Body of pancreas (tissue), 4 donors: ENCODE results near the gene AFF4.

Experiments used
- CTCF ChIP-seq, 7 experiments: fragments of 450-650 bp in 4 of 7; fragments of 200-600 bp in 3 of 7; sonication (generic) in 3 of 7; IDR thresholded peaks; one replicate each; pipeline ENCODE4 v1.5.1; 2016 to 2019; ENCODE audit warnings: antibody characterized with exemption in 7 of 7
- POLR2A ChIP-seq, 3 donors: fragments of 450-650 bp; IDR thresholded peaks; one replicate each; pipeline ENCODE4 v1.6.1; 2016; ENCODE audit warnings: antibody characterized with exemption in 3 of 3, mild to moderate bottlenecking in 2 of 3

GRCh38 chr5:132832612-132833011, 130.8 kb downstream of the AFF4 start:
- no peak for TF ChIP-seq POLR2A (IDR thresholded peaks at IDR 0.05)
- TF ChIP-seq CTCF (IDR thresholded peaks at IDR 0.05), result no peak
